Activated CD4-positive, alpha-beta T cell treated with anti-CD3 and anti-CD28 coated beads for 4 hours (primary cell): ENCODE data around the gene RNF186.
"Not testable (repeated sequence)": the region's sequence is repeated elsewhere in the genome, so short reads cannot be mapped to it uniquely, and the experiment has no call there.

Experiments used
- DNase-seq, 2 donors: peaks; one replicate each; pipeline ENCODE4 v3.0.0-alpha.2; 2020

The RNF186 gene, protein sequence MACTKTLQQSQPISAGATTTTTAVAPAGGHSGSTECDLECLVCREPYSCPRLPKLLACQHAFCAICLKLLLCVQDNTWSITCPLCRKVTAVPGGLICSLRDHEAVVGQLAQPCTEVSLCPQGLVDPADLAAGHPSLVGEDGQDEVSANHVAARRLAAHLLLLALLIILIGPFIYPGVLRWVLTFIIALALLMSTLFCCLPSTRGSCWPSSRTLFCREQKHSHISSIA

GRCh38 chr1:19814681-19815503 lies at the start of gene RNF186:
Gene RNF186 (minus strand): TSS chr1:19815283. CDS start chr1:19815101, 182 bp downstream.
- no peak for DNase-seq

- DNase-seq, result no peak
Measured at GRCh38 chr1:19864570-19865160, 49.6 kb upstream of the RNF186 start.

GRCh38 chr1:19862944-19863343 lies 47.9 kb upstream of the RNF186 start:
- no peak for DNase-seq

- DNase-seq, result no peak
Measured at GRCh38 chr1:19861842-19862530, 46.9 kb upstream of the RNF186 start.

DNA sequence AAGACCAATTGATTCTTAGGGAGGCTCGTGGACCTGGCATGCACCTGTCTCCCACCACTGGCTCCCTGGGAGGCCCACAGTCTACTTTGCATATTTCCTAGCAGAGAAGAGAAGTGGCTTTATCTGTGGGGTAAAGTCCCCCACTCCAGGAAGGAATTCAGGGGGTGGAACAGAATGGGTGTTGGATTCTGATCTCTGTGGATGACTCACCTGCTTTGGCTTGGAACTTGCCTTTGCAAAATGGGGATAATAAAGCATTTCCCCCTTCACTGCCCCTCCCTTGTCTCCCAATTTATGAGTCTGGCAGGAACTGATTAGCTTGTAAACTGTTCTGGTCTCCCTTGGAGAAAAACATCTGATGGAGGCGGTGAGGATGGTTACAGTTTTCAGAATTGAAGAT lies 46.0 kb upstream of the RNF186 start:
- DNase-seq, result no peak

DNA sequence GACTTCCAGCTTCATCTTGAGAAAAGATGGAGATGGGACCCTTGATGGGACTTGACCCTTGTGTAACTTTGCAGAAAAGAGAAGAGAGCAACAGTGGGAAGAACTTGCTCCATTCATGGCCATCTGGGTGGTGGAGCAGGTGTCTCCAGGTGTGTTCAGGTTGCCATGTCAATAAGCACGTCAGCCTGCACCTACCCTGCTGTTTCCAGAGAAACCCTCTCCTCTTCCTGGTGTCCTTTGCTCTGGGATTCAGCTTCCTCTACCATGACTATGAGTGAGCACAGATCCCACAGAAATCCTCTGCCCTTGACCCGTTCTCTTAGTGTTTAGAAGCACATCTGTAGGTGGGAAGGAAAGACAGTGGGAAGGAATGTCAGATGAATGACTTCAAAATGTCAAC lies 45.3 kb upstream of the RNF186 start:
- DNase-seq, result no peak

DNA sequence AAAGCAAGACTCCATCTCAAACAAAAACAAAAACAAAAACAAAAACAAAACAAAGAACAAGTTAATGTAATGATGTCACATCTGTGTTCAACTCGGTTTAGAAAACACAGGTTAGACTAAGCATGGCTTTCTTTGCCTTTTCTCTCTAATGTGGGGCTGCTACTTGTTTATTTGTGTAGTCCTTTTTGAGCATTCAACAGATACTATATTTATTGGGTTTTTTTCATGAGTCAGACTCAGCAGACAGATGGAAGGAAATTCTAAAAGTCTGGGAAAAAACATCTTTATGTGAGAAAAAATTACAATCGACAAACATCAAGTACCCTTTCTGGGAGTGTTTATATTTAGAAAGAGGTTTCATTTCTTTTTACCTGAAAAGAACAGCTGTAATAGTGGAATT lies 44.8 kb upstream of the RNF186 start:
- DNase-seq, result no peak

GRCh38 chr1:19858893-19859292 lies 43.8 kb upstream of the RNF186 start:
- DNase-seq, result no peak

GRCh38 chr1:19854866-19855265 lies 39.8 kb upstream of the RNF186 start:
- no peak for DNase-seq

DNA sequence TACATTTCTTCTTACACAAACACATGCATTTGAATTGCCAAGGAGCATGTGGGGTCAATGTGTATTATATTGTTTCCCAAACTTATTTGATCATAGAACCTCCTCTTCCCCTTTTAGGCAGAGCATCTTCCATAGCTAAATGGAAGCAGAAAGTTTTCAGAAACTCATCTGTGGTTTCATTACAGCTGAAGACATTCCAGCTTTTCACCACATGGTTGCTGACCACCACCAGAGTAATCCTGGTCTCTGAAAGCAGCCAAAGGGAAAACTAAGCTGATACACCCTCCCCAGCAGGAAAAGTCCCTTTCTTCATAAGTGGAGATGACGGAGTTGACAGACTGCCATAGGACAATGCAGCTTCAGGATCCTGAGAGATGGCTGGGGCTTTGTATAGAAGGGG lies 37.0 kb upstream of the RNF186 start:
- DNase-seq, result no peak

GRCh38 chr1:19850214-19850613 lies 35.1 kb upstream of the RNF186 start:
- DNase-seq, result no peak

- not testable (repeated sequence) for DNase-seq
Measured at GRCh38 chr1:19849307-19849706, 34.2 kb upstream of the RNF186 start.

- DNase-seq, result not testable (repeated sequence)
Measured at GRCh38 chr1:19847334-19847733, 32.3 kb upstream of the RNF186 start.

DNA sequence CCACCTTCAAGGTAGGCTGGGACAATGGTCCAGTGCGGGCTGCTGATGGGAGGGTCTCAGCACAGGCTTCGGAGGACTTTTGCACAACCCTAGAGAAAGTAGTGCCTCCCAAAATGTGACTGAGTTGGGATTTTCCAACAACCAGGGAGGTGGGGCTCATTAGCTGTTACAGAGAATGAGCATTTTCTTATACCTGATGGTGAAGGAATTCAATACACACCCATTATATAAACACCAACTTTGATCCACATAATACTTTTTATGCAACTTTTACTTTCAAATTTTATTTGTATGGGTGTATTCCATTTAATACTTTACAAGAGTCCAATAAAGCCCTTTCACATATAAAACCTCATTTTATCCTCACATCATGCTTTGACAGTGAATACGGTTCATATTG lies 31.3 kb upstream of the RNF186 start:
- DNase-seq, result no peak

DNA sequence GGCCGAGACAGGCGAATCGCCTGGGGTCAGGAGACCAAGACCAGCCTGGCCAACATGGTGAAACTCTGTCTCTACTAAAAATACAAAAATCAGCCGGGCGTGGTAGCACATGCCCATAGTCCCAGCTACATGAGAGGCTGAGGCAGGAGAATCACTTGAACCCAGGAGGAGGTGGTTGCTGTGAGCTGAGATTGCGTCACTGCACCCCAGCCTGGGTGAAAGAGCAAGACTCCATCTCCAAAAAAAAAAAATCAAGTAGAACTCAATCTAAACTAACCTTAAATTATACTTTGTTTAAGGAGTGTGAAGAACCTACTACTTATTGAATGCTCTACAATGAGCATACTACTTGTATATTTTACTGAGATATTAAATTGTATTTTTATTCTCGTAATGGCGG lies 30.5 kb upstream of the RNF186 start:
- DNase-seq, result no peak

GRCh38 chr1:19844731-19845495 lies 29.8 kb upstream of the RNF186 start:
- DNase-seq, result no peak

DNA sequence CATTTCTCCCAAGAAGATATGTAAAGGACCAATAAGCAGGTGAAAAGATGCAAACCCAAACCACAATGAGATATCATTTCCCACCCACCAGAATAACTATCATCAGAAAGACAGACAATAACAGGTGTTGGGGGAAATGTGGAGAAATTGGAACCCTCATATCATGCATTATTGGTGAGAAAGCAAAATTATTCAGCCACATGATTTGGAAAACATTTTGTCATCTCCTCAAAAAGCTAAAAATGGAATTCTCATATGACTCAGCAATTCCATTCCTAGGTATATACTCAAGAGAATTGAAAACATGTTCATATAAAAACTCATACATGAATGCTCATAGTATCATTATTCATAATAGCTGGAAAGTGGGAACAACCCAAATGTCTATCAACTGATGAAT lies 25.1 kb upstream of the RNF186 start:
- no peak for DNase-seq

DNA sequence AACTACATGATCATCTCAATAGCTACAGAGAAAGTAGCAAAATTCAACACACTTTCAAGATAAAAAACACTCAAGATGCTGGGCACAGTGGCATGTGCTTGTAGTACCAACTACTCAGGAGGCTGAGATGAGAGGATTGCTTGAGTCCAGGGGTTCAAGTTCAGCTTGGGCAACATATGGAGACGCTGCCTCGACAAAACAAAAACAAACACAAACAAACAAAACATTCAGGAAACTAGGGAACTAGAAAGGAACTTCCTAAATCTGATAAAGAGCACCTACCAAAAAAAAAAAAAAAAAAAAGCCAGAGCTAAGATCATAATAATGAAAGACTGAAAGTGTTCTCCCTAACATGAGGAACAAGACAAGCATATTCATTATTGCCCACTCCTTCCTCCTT lies 22.8 kb upstream of the RNF186 start:
- no peak for DNase-seq

GRCh38 chr1:19835578-19835977 lies 20.5 kb upstream of the RNF186 start:
- no peak for DNase-seq

DNA sequence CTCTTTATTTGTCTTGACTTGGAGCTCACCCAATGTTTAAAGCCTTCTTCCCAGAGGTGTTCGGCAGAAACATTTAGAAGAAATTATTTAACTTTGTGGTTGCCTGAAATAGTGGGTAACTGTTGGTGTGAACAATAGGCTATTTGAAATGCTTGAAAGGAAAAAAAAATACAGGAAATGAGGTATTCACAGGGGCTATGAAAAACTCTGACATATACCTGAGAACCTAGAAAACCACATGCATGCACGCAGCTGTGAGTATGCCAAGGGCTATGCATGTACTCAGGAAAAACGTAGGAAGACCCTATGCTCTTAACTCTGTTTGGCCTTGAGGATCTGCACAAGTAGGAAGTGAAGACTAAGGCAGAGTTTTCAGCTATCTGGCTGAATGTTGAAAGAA lies 16.4 kb upstream of the RNF186 start:
- DNase-seq, result no peak

- no peak for DNase-seq
Measured at GRCh38 chr1:19828546-19828945, 13.5 kb upstream of the RNF186 start.

GRCh38 chr1:19825298-19825697 lies 10.2 kb upstream of the RNF186 start:
- DNase-seq, result no peak

DNA sequence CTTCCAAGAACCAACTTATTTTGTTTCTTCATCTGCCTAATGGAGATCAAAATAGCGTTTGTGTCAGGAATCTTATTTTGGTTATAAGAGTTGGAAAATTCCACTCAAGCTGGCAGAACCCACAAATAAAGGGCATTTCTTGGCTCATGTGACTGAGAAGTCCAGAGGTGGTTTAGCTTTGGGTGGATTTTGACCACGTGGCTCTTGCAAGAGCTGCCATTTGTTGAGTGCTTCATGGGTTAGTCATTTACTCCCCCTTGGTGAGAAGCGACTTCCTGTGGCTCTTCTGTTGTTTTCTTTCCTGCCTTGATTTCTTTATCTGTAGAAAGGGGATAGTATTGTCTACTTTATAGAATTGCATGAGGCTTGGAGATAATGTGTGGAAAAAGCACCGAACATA lies 9.5 kb upstream of the RNF186 start:
- no peak for DNase-seq
